ENCODE data around the gene CRKL. TPM values are rescaled to one million over a fixed set of nuclear protein-coding genes. Genes with fewer than 3 reads are reported as not detected.
A peak's percentile ranks its signal among the peaks of the same experiment; 100 is the strongest.

The CRKL gene
- total and polyA plus RNA-seq, 2 experiments from 2014 or later = 26.7 to 42.5 TPM

DNA sequence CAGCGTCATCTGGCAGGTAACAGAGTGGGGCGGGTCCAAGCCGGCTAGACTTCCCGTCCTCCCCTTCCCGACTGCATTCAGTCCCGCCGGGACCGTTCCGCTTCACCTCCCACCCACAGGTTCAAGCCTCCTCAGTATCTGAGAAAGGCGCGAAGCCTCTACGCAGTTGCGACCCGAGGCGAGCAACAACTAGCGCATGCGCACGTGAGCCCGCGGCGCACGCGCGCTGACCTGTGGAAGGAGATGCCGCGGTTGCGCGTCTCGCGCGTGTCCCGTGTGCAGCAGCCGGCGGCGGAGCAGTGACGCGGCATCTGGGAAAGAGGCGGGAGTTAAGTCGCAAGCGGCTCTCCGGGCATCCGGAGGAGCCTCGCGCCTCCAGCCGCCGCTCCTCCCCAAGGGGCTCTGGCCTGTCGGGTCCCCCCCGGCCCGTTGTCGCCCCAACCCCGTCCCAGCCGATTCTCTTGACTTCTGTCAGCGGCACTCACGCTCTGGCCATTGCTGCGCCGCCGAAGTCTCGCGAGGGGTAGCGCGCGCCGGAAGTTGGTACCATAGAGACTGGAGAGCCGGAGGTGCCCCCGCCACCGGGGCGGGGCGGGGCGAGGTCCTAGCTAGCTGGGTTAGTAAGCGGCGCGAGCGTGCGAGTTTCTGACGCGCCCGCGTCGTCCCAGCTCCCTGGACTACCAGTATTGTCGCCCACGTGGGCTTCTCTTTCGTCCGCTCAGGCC is 84.6 kb downstream of the CRKL start, which contains the start of gene THAP7:
TSS of gene THAP7 (minus strand) at position 518 of the 725 bp plus-strand sequence. CDS start at position 311, 207 bp downstream.
- Histone ChIP-seq H3K27me3 (replicated peaks; ENCODE audit: insufficient read depth) (no peaks in the 10 kb centered on the region), H3K9me2 (ENCODE audit: insufficient read depth) (no peaks in the 10 kb centered on the region), H3K4me1 (ENCODE audit: insufficient read depth) (peaks cover 17% of the 10 kb centered on the region), H3K9ac (peak within 1 kb of the TSS; percentile 98), H3K27ac (peak within 1 kb of the TSS; percentile 99), H3K79me2 (ENCODE audit: insufficient read depth) (peaks cover 39% of the 10 kb centered on the region), H3F3A (ENCODE audit: insufficient read depth) (peaks cover 12% of the 10 kb centered on the region), H3K36me3 (ENCODE audit: low read depth) (no peaks in the 10 kb centered on the region), H3K4me3 (peak within 1 kb of the TSS; percentile 84), H3K9me3 (ENCODE audit: low read depth) (no peaks in the 10 kb centered on the region), H3K4me2 (ENCODE audit: unreplicated experiment) (peak within 1 kb of the TSS; percentile 93), H2AFZ (peak within 1 kb of the TSS; percentile 78), H4K20me1 (ENCODE audit: insufficient read depth) (no peaks in the 10 kb centered on the region)
- in situ Hi-C loops (cut with MboI) = no loop called here
- TF ChIP-seq EZH2 (IDR thresholded peaks at IDR 0.05; ENCODE audit: insufficient read depth, poor library complexity, severe bottlenecking) = no peak
- no peak for TF ChIP-seq EZH2phosphoT487 (IDR thresholded peaks at IDR 0.05; ENCODE audit: insufficient read depth, low read depth)
- DNase-seq = peak; percentile 98
- 0 to 1% methylated on average over 73 to 79 of the region's 83 CpGs for WGBS, 2 experiments (ENCODE audit: low coverage in 1 of 2, low lambda C conversion rate in 2 of 2, missing lambda C conversion rate in 2 of 2)

Other genes with a start within 250 kb of the CRKL start
- gene SERPIND1, start 143.3 kb upstream of the CRKL start, total RNA-seq (2014; rRNA removed; shearing (Covaris generic)) = not detected in 2 replicates
- gene SERPIND1, start 143.3 kb upstream of the CRKL start, polyA plus RNA-seq (2016; fragmentation: Nextera tagmentation; extraction: Ambion mirVana) = 0.13 and 0.26 TPM in 2 replicates
- gene PI4KA, start 58.6 kb upstream of the CRKL start, total RNA-seq (2014; rRNA removed; shearing (Covaris generic)) = 31.1 and 36.5 TPM in 2 replicates
- gene PI4KA, start 58.6 kb upstream of the CRKL start, polyA plus RNA-seq (2016; fragmentation: Nextera tagmentation; extraction: Ambion mirVana) = 29.7 and 34.5 TPM in 2 replicates
- gene SNAP29, start 58.4 kb upstream of the CRKL start, total RNA-seq (2014; rRNA removed; shearing (Covaris generic)) = 10.4 and 13.8 TPM in 2 replicates
- gene SNAP29, start 58.4 kb upstream of the CRKL start, polyA plus RNA-seq (2016; fragmentation: Nextera tagmentation; extraction: Ambion mirVana) = 35.8 and 40.9 TPM in 2 replicates
- 0.65 TPM in 1 of 2 replicates, not detected in the other for gene AIFM3, start 49.8 kb downstream of the CRKL start, total RNA-seq (2014; rRNA removed; shearing (Covaris generic))
- 0.16 TPM in 1 of 2 replicates, not detected in the other for gene AIFM3, start 49.8 kb downstream of the CRKL start, polyA plus RNA-seq (2016; fragmentation: Nextera tagmentation; extraction: Ambion mirVana)
- gene LZTR1, start 64.9 kb downstream of the CRKL start, total RNA-seq (2014; rRNA removed; shearing (Covaris generic)) = 71.5 and 80.1 TPM in 2 replicates
- 26.8 and 29.7 TPM in 2 replicates for gene LZTR1, start 64.9 kb downstream of the CRKL start, polyA plus RNA-seq (2016; fragmentation: Nextera tagmentation; extraction: Ambion mirVana)
- gene THAP7, start 84.7 kb downstream of the CRKL start, total RNA-seq (2014; rRNA removed; shearing (Covaris generic)) = 19.5 and 27.5 TPM in 2 replicates
- 32.5 and 34.0 TPM in 2 replicates for gene THAP7, start 84.7 kb downstream of the CRKL start, polyA plus RNA-seq (2016; fragmentation: Nextera tagmentation; extraction: Ambion mirVana)
- gene P2RX6, start 97.8 kb downstream of the CRKL start, total RNA-seq (2014; rRNA removed; shearing (Covaris generic)) = 1.6 TPM in 2 replicates
- gene P2RX6, start 97.8 kb downstream of the CRKL start, polyA plus RNA-seq (2016; fragmentation: Nextera tagmentation; extraction: Ambion mirVana) = 2.2 and 2.4 TPM in 2 replicates
- gene SLC7A4, start 115.2 kb downstream of the CRKL start, total RNA-seq (2014; rRNA removed; shearing (Covaris generic)) = not detected in 2 replicates
- gene SLC7A4, start 115.2 kb downstream of the CRKL start, polyA plus RNA-seq (2016; fragmentation: Nextera tagmentation; extraction: Ambion mirVana) = 0.13 TPM in 1 of 2 replicates, not detected in the other
- under 0.01 TPM in 1 of 2 replicates, not detected in the other for gene LRRC74B, start 128.5 kb downstream of the CRKL start, total RNA-seq (2014; rRNA removed; shearing (Covaris generic))
- not detected in 2 replicates for gene LRRC74B, start 128.5 kb downstream of the CRKL start, polyA plus RNA-seq (2016; fragmentation: Nextera tagmentation; extraction: Ambion mirVana)